Measurements from ENCODE around the gene ICAM2. TPM values are rescaled to one million over a fixed set of nuclear protein-coding genes. Genes with fewer than 3 reads are reported as not detected.
"Not testable (repeated sequence)": the region's sequence is repeated elsewhere in the genome, so short reads cannot be mapped to it uniquely, and the experiment has no call there.

Gene ICAM2
- total RNA-seq, 1 donor from 2014 or later: not detected

GRCh38 chr17:64024215-64024654, 3.8 kb upstream of the ICAM2 start:
- no peaks in the 10 kb centered on the region for H3K9me3 ChIP-seq (ENCODE audit: insufficient read depth, low read depth, low read length)
- no peaks in the 10 kb centered on the region for H3K79me2 ChIP-seq (ENCODE audit: insufficient read depth, low read length)
- Mint-ChIP-seq H3K4me1 (ENCODE audit: low read depth, unreplicated experiment) (no peaks in the 10 kb centered on the region), H3K27ac (ENCODE audit: unreplicated experiment) (no peak overlapping the region), H3K36me3 (ENCODE audit: low read depth, unreplicated experiment) (no peaks in the 10 kb centered on the region), H3K27me3 (ENCODE audit: low read depth, unreplicated experiment) (peaks cover 13% of the 10 kb centered on the region), H3K9me3 (ENCODE audit: unreplicated experiment) (no peaks in the 10 kb centered on the region), H3K4me3 (ENCODE audit: unreplicated experiment) (no peak overlapping the region)
- H3K4me1 ChIP-seq (ENCODE audit: insufficient read depth, low read length): no peaks in the 10 kb centered on the region
- TF ChIP-seq EZH2 (IDR thresholded peaks at IDR 0.05; ENCODE audit: insufficient read depth, low read length) (no peak), CTCF (IDR thresholded peaks at IDR 0.05; ENCODE audit: insufficient read depth, low read depth, low read length) (no peak)
- no peak overlapping the region for H3K9ac ChIP-seq (ENCODE audit: low read length)
- no peaks in the 10 kb centered on the region for H3K36me3 ChIP-seq (ENCODE audit: insufficient read depth, low read length)
- H3K27me3 ChIP-seq (ENCODE audit: insufficient read depth, low read length): no peaks in the 10 kb centered on the region
- H2AFZ ChIP-seq (ENCODE audit: low read depth, low read length): no peak overlapping the region
- no peak overlapping the region for H3K4me2 ChIP-seq (ENCODE audit: low read length)
- no peaks in the 10 kb centered on the region for H4K20me1 ChIP-seq (ENCODE audit: insufficient read depth, low read length)
- no peak for DNase-seq (ENCODE audit: low read depth)
- H3K4me3 ChIP-seq (ENCODE audit: insufficient read depth, low read depth, low read length): no peak overlapping the region
- no peak overlapping the region for H3K27ac ChIP-seq (ENCODE audit: low read depth, low read length)
- FAIRE-seq: no peak

- FAIRE-seq (no peak), DNase-seq (ENCODE audit: low read depth) (no peak)
- Histone ChIP-seq H3K36me3 (ENCODE audit: insufficient read depth, low read length) (no peaks in the 10 kb centered on the region), H3K4me3 (ENCODE audit: insufficient read depth, low read depth, low read length) (no peak overlapping the region), H3K27me3 (ENCODE audit: insufficient read depth, low read length) (no peaks in the 10 kb centered on the region), H2AFZ (ENCODE audit: low read depth, low read length) (no peak overlapping the region), H3K4me1 (ENCODE audit: insufficient read depth, low read length) (no peaks in the 10 kb centered on the region), H3K27ac (ENCODE audit: low read depth, low read length) (no peak overlapping the region), H3K79me2 (ENCODE audit: insufficient read depth, low read length) (no peaks in the 10 kb centered on the region), H3K9me3 (ENCODE audit: insufficient read depth, low read depth, low read length) (no peaks in the 10 kb centered on the region), H3K9ac (ENCODE audit: low read length) (no peak overlapping the region), H4K20me1 (ENCODE audit: insufficient read depth, low read length) (no peaks in the 10 kb centered on the region), H3K4me2 (ENCODE audit: low read length) (no peak overlapping the region)
- no peaks in the 10 kb centered on the region for H3K9me3 Mint-ChIP-seq (ENCODE audit: unreplicated experiment)
- TF ChIP-seq EZH2 (IDR thresholded peaks at IDR 0.05; ENCODE audit: insufficient read depth, low read length) (no peak), CTCF (IDR thresholded peaks at IDR 0.05; ENCODE audit: insufficient read depth, low read depth, low read length) (no peak)
- no peaks in the 10 kb centered on the region for H3K4me1 Mint-ChIP-seq (ENCODE audit: low read depth, unreplicated experiment)
- H3K36me3 Mint-ChIP-seq (ENCODE audit: low read depth, unreplicated experiment): no peaks in the 10 kb centered on the region
- no peak overlapping the region for H3K4me3 Mint-ChIP-seq (ENCODE audit: unreplicated experiment)
- H3K27me3 Mint-ChIP-seq (ENCODE audit: low read depth, unreplicated experiment): peaks cover 13% of the 10 kb centered on the region
- H3K27ac Mint-ChIP-seq (ENCODE audit: unreplicated experiment): no peak overlapping the region
Measured at GRCh38 chr17:64022611-64023063, 2.2 kb upstream of the ICAM2 start.

- H3K4me3 Mint-ChIP-seq (ENCODE audit: unreplicated experiment); H4K20me1 ChIP-seq (ENCODE audit: insufficient read depth, low read length); H3K4me3 ChIP-seq (ENCODE audit: insufficient read depth, low read depth, low read length); H3K4me1 Mint-ChIP-seq (ENCODE audit: low read depth, unreplicated experiment); H3K9me3 Mint-ChIP-seq (ENCODE audit: unreplicated experiment); FAIRE-seq; H2AFZ ChIP-seq (ENCODE audit: low read depth, low read length); H3K4me1 ChIP-seq (ENCODE audit: insufficient read depth, low read length); H3K27me3 Mint-ChIP-seq (ENCODE audit: low read depth, unreplicated experiment); H3K36me3 ChIP-seq (ENCODE audit: insufficient read depth, low read length); DNase-seq (ENCODE audit: low read depth); H3K27ac Mint-ChIP-seq (ENCODE audit: unreplicated experiment); H3K4me2 ChIP-seq (ENCODE audit: low read length); H3K36me3 Mint-ChIP-seq (ENCODE audit: low read depth, unreplicated experiment); H3K9me3 ChIP-seq (ENCODE audit: insufficient read depth, low read depth, low read length); H3K9ac ChIP-seq (ENCODE audit: low read length); H3K27ac ChIP-seq (ENCODE audit: low read depth, low read length); H3K79me2 ChIP-seq (ENCODE audit: insufficient read depth, low read length): not testable (repeated sequence)
- peaks cover 11% of the 10 kb centered on the region for H3K27me3 ChIP-seq (ENCODE audit: insufficient read depth, low read length)
Measured at GRCh38 chr17:64019551-64019961, 877 bp downstream of the ICAM2 start.
